Skeletal muscle tissue (tissue), 4 donors: ENCODE results near the gene SWT1. TPM values are rescaled to one million over a fixed set of nuclear protein-coding genes. Genes with fewer than 3 reads are reported as not detected.

Experiments used
- H3K27ac ChIP-seq: one replicate; pipeline ENCODE4 v1.7.0; 2013; ENCODE audit warnings: mild to moderate bottlenecking, low read depth, low read length, inconsistent platforms
- H3K27me3 ChIP-seq, 3 donors: one replicate each; pipeline ENCODE4 v1.7.0; 2013; ENCODE audit warnings: low read length in 3 of 3; ENCODE audit not compliant: control insufficient read depth in 3 of 3, insufficient read depth in 3 of 3
- H3K36me3 ChIP-seq, 3 donors: one replicate each; pipeline ENCODE4 v1.7.0; 2013; ENCODE audit warnings: low read length in 3 of 3; ENCODE audit not compliant: control insufficient read depth in 3 of 3, insufficient read depth in 3 of 3
- H3K4me1 ChIP-seq, 3 donors: one replicate each; pipeline ENCODE4 v1.7.0; 2013; ENCODE audit warnings: low read length in 3 of 3, mild to moderate bottlenecking in 3 of 3; ENCODE audit not compliant: control insufficient read depth in 3 of 3, insufficient read depth in 3 of 3
- H3K4me3 ChIP-seq, 3 donors: one replicate each; pipeline ENCODE4 v1.7.0; 2013; ENCODE audit warnings: low read length in 3 of 3
- H3K9ac ChIP-seq, 3 donors: one replicate each; pipeline ENCODE4 v1.7.0; 2013; ENCODE audit warnings: low read length in 3 of 3, mild to moderate bottlenecking in 3 of 3, moderate library complexity in 2 of 3, low read depth in 1 of 3
- H3K9me3 ChIP-seq, 3 donors: one replicate each; pipeline ENCODE4 v1.7.0; 2013; ENCODE audit warnings: low read length in 3 of 3; ENCODE audit not compliant: control insufficient read depth in 3 of 3
- total RNA-seq: library from RNA; depleted of rRNA; stranded (reverse); fragments of >200 nt; gene quantifications from one replicate; pipeline ENCODE4 v1.2.3, GENCODE V29; 2014
- donor health status: Osteomylitis.

The SWT1 gene
- total RNA-seq, 1 donor from 2014 or later = 15.7 TPM

DNA sequence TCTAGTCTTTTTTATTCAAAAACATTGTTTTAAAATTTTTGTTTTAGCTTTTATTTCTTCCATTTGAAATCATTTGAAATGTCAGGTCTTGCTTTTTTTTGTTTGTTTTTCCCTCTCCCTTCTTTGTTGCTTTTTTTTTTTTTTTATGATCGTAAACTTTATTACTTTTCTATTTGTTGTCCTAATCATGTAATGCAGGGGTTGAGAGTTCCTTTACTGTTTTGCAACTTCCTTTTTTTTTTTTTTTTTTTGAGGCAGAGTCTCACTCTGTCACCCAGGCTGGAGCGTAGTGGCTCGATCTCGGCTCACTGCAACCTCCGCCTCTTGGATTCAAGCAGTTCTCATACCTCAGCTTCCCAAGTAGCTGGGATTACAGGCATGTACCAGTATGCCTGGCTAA is 135.3 kb downstream of the SWT1 start:
- Histone ChIP-seq H3K36me3 (peaks cover 0 to 5% (median 4%) of the 10 kb centered on the region in 3 donors), H3K4me3 (no peak overlapping the region), H3K27ac (no peak overlapping the region), H3K9ac (no peak overlapping the region), H3K4me1 (no peaks in the 10 kb centered on the region), H3K27me3 (no peaks in the 10 kb centered on the region), H3K9me3 (no peaks in the 10 kb centered on the region)

DNA sequence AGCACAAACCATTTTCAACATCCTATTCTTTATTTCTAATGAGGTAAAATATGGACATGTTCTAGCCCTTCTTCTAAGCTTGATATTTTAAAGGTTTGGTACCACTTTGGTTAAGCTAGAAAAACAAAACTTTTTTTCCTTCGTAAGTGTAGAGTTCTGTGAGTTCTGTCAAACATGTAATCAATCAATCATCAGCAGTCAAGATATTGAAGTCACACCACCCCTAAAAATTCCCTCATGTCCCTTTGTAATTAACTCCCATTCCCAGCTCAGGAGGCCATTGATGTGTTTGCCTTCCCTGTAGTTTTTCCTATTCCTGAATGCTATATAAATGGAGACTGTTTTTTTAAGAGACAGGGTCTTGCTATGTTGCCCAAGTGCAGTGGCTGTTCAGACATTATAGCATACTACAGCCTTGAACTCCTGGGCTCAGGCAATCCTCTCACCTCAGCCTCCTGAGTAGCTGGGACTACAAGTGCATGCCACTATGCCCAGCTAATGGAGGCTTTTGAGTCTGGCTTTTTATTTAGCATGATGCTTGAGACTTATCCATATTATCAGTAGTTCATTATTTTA is 137.1 kb downstream of the SWT1 start:
- Histone ChIP-seq H3K36me3 (peaks cover 0 to 14% (median 12%) of the 10 kb centered on the region in 3 donors), H3K27me3 (no peaks in the 10 kb centered on the region), H3K9me3 (no peaks in the 10 kb centered on the region), H3K9ac (no peak overlapping the region), H3K27ac (no peak overlapping the region), H3K4me3 (no peak overlapping the region), H3K4me1 (no peaks in the 10 kb centered on the region)

DNA sequence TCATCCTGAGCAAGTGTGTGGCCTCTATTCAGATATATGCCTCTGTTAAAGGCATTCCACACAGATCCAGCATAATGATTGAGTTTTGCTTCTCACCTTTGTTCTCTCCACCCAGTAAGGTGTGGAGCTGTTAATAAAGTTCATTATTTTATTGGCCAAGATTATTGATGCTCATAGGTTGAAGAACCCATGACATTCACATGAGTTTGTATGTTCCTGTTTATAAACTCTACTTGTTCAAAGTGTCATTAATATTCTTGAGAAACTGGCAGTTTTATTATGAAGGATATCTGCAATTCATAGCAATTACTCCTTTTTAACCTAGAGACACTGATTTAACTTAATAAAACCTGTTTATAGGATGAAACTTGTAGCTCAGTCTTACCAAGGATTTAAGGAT is 138.1 kb downstream of the SWT1 start:
- H3K27ac ChIP-seq = no peak overlapping the region
- H3K36me3 ChIP-seq = peaks cover under 1 to 21% (median 19%) of the 10 kb centered on the region in 3 donors
- no peak overlapping the region for H3K4me3 ChIP-seq

DNA sequence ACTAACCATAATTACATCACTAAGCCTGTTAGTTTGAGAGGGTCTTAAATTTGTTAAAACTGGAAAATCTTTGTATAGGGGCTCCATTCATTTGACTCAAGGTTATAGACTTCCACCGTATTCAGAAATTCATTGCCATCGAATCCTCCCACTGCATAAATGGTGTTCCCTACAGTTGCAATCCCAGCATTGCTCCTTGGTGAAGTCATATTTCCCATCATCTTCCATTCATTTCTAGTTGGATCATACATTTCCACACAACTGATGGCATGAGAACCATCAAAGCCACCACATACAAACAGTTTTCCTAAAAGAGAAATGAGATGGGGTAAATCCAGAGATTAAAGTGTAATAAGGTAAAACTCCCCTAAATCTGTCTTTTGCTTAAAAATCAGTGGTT is 141.0 kb downstream of the SWT1 start:
- no peaks in the 10 kb centered on the region for H3K9me3 ChIP-seq
- no peaks in the 10 kb centered on the region for H3K4me1 ChIP-seq
- H3K27ac ChIP-seq = no peak overlapping the region
- H3K9ac ChIP-seq = no peak overlapping the region
- peaks cover 7 to 37% (median 33%) of the 10 kb centered on the region in 3 donors for H3K36me3 ChIP-seq
- H3K4me3 ChIP-seq = no peak overlapping the region
- H3K27me3 ChIP-seq = no peaks in the 10 kb centered on the region

More for the DNA sequence above, 138.1 kb downstream of the SWT1 start:
- Histone ChIP-seq H3K9me3 (no peaks in the 10 kb centered on the region), H3K4me1 (no peaks in the 10 kb centered on the region), H3K27me3 (no peaks in the 10 kb centered on the region), H3K9ac (no peak overlapping the region)

DNA sequence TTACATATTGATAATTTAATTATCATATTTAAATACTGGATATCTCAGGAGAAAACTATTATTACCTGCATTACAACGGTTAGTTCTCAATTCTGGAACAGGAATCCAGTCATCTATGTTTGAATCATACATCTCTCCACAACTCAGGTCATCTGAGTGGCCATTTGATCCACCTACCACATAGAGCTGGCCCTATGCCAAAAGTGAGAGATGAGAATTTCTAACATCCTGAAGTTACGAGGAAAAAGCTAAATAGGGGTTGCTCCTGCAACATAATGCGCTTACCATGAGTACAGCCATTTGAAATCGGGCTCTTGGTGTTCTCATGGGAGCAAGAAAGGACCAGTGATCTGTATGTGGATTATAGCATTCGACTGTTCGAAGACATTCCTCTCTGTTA is 143.2 kb downstream of the SWT1 start:
- peaks cover 11 to 49% (median 41%) of the 10 kb centered on the region in 3 donors for H3K36me3 ChIP-seq
- no peaks in the 10 kb centered on the region for H3K4me1 ChIP-seq
- H3K9ac ChIP-seq = no peak overlapping the region
- no peak overlapping the region for H3K4me3 ChIP-seq
- H3K9me3 ChIP-seq = no peaks in the 10 kb centered on the region
- H3K27ac ChIP-seq = no peak overlapping the region
- H3K27me3 ChIP-seq = no peaks in the 10 kb centered on the region

DNA sequence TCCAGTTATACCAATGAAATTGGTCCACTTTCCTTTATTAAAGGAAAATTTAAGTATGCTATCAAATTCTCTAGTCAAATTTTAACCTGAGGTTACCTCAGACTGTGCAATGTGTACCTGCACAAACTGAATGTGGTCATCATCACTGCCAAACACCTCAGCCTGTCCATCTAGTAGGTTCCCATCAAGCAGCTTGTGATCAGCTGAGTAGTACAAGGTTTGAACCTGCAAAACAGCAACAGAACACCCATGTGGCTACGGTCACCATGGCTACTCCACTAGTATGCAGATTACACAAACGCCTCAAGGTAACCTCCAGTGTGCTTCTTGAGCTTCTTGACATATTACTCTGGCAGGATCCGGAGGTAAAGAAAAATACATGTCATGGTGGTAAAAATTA is 148.5 kb downstream of the SWT1 start:
- H3K27me3 ChIP-seq = no peaks in the 10 kb centered on the region
- H3K4me3 ChIP-seq = no peak overlapping the region
- H3K9ac ChIP-seq = no peak overlapping the region
- H3K4me1 ChIP-seq = no peaks in the 10 kb centered on the region
- no peaks in the 10 kb centered on the region for H3K9me3 ChIP-seq
- peaks cover 23 to 60% (median 53%) of the 10 kb centered on the region in 3 donors for H3K36me3 ChIP-seq
- H3K27ac ChIP-seq = no peak overlapping the region

DNA sequence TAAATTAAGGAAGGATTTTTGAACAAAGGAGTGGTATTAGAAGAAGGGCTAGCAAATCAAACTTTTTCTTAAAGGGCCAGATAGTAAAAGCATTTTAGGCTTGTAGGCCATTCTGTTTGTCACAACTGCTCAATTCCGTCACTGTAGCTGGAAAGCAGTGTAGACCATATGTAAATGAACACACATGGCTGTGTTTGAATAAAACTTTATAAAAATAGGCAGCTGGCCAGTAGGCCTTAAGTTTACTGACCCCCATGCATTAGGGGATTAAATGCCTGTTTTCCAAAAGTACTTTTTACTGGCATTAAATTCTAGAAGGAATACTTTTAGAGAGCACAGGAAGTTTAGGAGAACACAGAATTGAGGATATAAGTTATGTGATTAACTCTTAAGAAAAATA is 151.2 kb downstream of the SWT1 start:
- Histone ChIP-seq H3K9me3 (no peaks in the 10 kb centered on the region), H3K4me3 (no peak overlapping the region), H3K9ac (no peak overlapping the region), H3K27ac (no peak overlapping the region), H3K36me3 (peaks cover 20 to 46% (median 42%) of the 10 kb centered on the region in 3 donors), H3K27me3 (no peaks in the 10 kb centered on the region), H3K4me1 (peaks cover 0 to 2% (median 0%) of the 10 kb centered on the region in 3 donors)

DNA sequence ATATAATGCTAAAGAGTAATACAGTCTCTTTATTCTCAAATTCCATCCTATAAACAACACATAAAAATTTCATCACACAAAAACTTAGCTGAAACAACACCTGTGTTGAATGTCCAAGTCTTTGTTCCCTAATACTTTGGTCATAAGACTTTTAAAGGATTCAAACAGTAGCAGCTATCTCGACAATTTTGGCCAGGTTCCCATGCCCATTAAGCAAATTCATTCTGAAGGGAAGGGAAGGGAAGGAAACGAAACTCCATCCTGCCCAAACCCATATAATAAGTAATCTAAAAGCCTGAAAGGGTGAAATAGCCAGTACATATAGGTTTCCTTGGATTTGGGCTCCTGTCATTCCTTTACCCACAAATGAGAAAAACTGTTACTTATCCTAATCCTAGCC is 152.6 kb downstream of the SWT1 start:
- Histone ChIP-seq H3K27me3 (no peaks in the 10 kb centered on the region), H3K4me1 (peaks cover 5 to 7% (median 6%) of the 10 kb centered on the region in 3 donors), H3K9me3 (no peaks in the 10 kb centered on the region), H3K36me3 (peaks cover 16 to 38% (median 36%) of the 10 kb centered on the region in 3 donors), H3K9ac (no peak overlapping the region), H3K27ac (no peak overlapping the region), H3K4me3 (no peak overlapping the region)

DNA sequence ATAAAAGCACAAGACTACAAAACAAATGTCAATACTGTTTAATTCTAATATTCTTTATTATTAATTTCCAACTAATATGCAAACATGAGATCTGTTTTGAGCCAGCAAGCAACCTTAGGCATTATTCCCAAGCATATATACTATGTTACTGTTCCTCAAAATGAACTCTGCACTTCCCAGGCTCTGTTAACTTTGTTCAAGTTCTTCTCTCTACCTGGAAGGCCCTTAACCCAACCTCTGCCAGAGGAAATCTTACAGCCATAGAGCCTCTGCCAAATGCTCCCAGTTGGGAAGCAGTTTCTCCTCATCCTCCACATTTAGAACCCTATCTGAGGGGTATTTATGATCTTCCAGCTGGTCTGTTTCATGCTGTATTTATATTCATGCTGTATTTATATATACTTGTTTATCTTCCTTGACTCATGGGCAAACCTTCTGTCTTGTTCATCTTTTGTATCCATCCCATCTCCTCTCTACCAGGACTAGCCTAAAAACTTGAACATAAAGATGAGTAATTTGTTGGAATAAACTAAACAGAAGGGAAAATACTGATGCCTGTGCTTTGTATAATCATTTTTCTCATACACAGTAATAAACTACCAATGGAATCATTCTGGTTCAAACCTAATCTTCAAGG is 154.7 kb downstream of the SWT1 start:
- H3K27ac ChIP-seq = no peak overlapping the region
- no peaks in the 10 kb centered on the region for H3K9me3 ChIP-seq
- H3K4me3 ChIP-seq = no peak overlapping the region
- H3K4me1 ChIP-seq = peaks cover 6 to 19% (median 17%) of the 10 kb centered on the region in 3 donors
- no peaks in the 10 kb centered on the region for H3K27me3 ChIP-seq
- peaks cover 4 to 22% (median 19%) of the 10 kb centered on the region in 3 donors for H3K36me3 ChIP-seq
- no peak overlapping the region for H3K9ac ChIP-seq

DNA sequence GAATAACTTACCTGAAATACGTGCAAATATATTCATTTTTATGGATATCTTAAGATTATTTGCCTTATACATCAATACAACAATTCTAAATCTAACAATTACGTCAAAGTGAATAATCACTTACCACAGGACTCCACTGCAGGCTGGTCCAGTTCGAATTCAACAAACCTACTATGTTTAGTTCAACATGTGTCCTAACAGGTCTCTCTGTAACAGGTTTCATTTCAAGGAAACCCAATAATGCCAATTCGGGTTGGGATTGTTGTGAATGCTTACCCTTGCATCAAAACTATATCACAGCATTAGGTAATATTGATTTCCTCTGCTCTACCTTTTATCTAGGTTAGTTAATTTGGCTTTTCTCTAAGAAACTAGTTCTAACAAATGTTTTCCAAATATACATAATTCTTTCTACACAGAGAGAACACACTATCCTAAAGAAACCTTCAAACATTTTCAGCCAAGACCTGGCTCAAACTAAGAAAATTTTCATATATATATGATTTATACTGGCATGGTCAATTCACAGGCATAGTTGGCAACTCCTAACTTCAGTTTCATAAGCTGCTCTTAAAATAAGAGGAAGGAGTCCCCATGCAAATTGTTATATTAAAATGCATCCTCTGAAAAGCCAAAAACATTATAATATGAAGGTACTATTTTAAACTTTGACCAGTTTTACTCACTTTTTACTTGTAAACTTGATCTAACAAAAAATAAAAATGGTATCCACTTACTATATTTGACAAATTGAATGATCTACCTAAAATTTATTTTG is 155.6 kb downstream of the SWT1 start:
- H3K4me1 ChIP-seq = peaks cover 8 to 20% (median 19%) of the 10 kb centered on the region in 3 donors
- no peak overlapping the region for H3K9ac ChIP-seq
- H3K9me3 ChIP-seq = no peaks in the 10 kb centered on the region
- H3K36me3 ChIP-seq = peaks cover 0 to 14% (median 11%) of the 10 kb centered on the region in 3 donors
- H3K4me3 ChIP-seq = no peak overlapping the region
- no peaks in the 10 kb centered on the region for H3K27me3 ChIP-seq
- no peak overlapping the region for H3K27ac ChIP-seq
